Activated naive CD4-positive, alpha-beta T cell treated with anti-CD3 and anti-CD28 coated beads, Interleukin-2, amount 50 U/mL, for 72 hours (primary cell): ENCODE measurements around the gene LRRC39. TPM values are rescaled to one million over a fixed set of nuclear protein-coding genes. Genes with fewer than 3 reads are reported as not detected.
"Not testable (repeated sequence)": the region's sequence is repeated elsewhere in the genome, so short reads cannot be mapped to it uniquely, and the experiment has no call there.

Experiments used
- ATAC-seq, 2 donors: fragments of 150-1000 bp; cut with Tn5 transposase; 2 replicates each; pipeline ENCODE4 v1.10.0; 2021; ENCODE audit warnings: mild to moderate bottlenecking in 2 of 2, moderate library complexity in 2 of 2
- DNase-seq, 2 donors: peaks; one replicate each; pipeline ENCODE4 v3.0.0; 2021 to 2022; ENCODE audit warnings: low spot score in 2 of 2
- H3K27ac Mint-ChIP-seq, 2 donors: one replicate each; pipeline ENCODE4 v1.8.0; 2022; ENCODE audit warnings: mild to moderate bottlenecking in 2 of 2, mixed read lengths in 2 of 2
- H3K36me3 Mint-ChIP-seq, 2 donors: one replicate each; pipeline ENCODE4 v1.8.0; 2022; ENCODE audit warnings: mixed read lengths in 2 of 2
- H3K9me3 Mint-ChIP-seq, 2 donors: one replicate each; pipeline ENCODE4 v1.8.0; 2022; ENCODE audit warnings: mixed read lengths in 2 of 2
- total RNA-seq, 2 donors: library from RNA; stranded (reverse); gene quantifications; one replicate each; pipeline ENCODE4 v1.2.3, GENCODE V29; 2022

The LRRC39 gene
- total RNA-seq, result under 1 TPM; 0.32 to 0.70 TPM

GRCh38 chr1:100178091-100178490 lies at the start of gene LRRC39:
LRRC39 (minus strand) TSS chr1:100178256; CDS start chr1:100168516, 9,740 bp downstream.
- no peaks in the 10 kb centered on the region for H3K36me3 Mint-ChIP-seq
- no peak for ATAC-seq
- no peak for DNase-seq
- peaks cover 0 to 5% of the 10 kb centered on the region in 2 donors for H3K9me3 Mint-ChIP-seq
- no peak within 1 kb of the TSS for H3K27ac Mint-ChIP-seq

GRCh38 chr1:100222428-100222827 lies 44.4 kb upstream of the LRRC39 start:
- Mint-ChIP-seq H3K36me3 (peaks cover 0 to 13% of the 10 kb centered on the region in 2 donors), H3K27ac (no peak overlapping the region), H3K9me3 (no peaks in the 10 kb centered on the region)
- DNase-seq (no peak), ATAC-seq (no peak)

GRCh38 chr1:100219883-100220282 lies 41.8 kb upstream of the LRRC39 start:
- Mint-ChIP-seq H3K27ac (no peak overlapping the region), H3K9me3 (no peaks in the 10 kb centered on the region), H3K36me3 (peaks cover 0 to 13% of the 10 kb centered on the region in 2 donors)
- no peak for DNase-seq
- peak in 1 of 2 donors; percentile 39 for ATAC-seq

GRCh38 chr1:100219457-100219856 lies 41.4 kb upstream of the LRRC39 start:
- DNase-seq (no peak), ATAC-seq (no peak)
- H3K27ac Mint-ChIP-seq, result no peak overlapping the region
- peaks cover 0 to 13% of the 10 kb centered on the region in 2 donors for H3K36me3 Mint-ChIP-seq
- no peaks in the 10 kb centered on the region for H3K9me3 Mint-ChIP-seq

- DNase-seq (no peak), ATAC-seq (no peak)
- Mint-ChIP-seq H3K27ac (no peak overlapping the region), H3K36me3 (peaks cover 0 to 13% of the 10 kb centered on the region in 2 donors), H3K9me3 (no peaks in the 10 kb centered on the region)
Observed at GRCh38 chr1:100217834-100218233, 39.8 kb upstream of the LRRC39 start.

- no peak for DNase-seq
- ATAC-seq, result no peak
- H3K27ac Mint-ChIP-seq, result no peak overlapping the region
- H3K36me3 Mint-ChIP-seq, result peaks cover 5 to 13% of the 10 kb centered on the region in 2 donors
- H3K9me3 Mint-ChIP-seq, result no peaks in the 10 kb centered on the region
Observed at GRCh38 chr1:100215101-100215500, 37.0 kb upstream of the LRRC39 start.

- ATAC-seq (no peak), DNase-seq (no peak)
- peaks cover 5 to 6% of the 10 kb centered on the region in 2 donors for H3K36me3 Mint-ChIP-seq
- no peaks in the 10 kb centered on the region for H3K9me3 Mint-ChIP-seq
- H3K27ac Mint-ChIP-seq, result no peak overlapping the region
Observed at GRCh38 chr1:100213141-100213540, 35.1 kb upstream of the LRRC39 start.

GRCh38 chr1:100206301-100206700 lies 28.2 kb upstream of the LRRC39 start:
- H3K36me3 Mint-ChIP-seq, result peaks cover 33 to 43% of the 10 kb centered on the region in 2 donors
- DNase-seq, result no peak

GRCh38 chr1:100205593-100205992 lies 27.5 kb upstream of the LRRC39 start:
- not testable (repeated sequence) for H3K27ac Mint-ChIP-seq, DNase-seq, ATAC-seq
- Mint-ChIP-seq H3K36me3 (peaks cover 40 to 50% of the 10 kb centered on the region in 2 donors), H3K9me3 (peaks cover 0 to 10% of the 10 kb centered on the region in 2 donors)

More at GRCh38 chr1:100206301-100206700, 28.2 kb upstream of the LRRC39 start:
- H3K27ac Mint-ChIP-seq, result no peak overlapping the region
- no peak for ATAC-seq
- peaks cover 0 to 10% of the 10 kb centered on the region in 2 donors for H3K9me3 Mint-ChIP-seq

- H3K36me3 Mint-ChIP-seq, result peaks cover 42 to 52% of the 10 kb centered on the region in 2 donors
- ATAC-seq, result not testable (repeated sequence)
Observed at GRCh38 chr1:100205103-100205502, 27.0 kb upstream of the LRRC39 start.

GRCh38 chr1:100202703-100203102 lies 24.6 kb upstream of the LRRC39 start:
- H3K36me3 Mint-ChIP-seq, result peaks cover 42 to 52% of the 10 kb centered on the region in 2 donors
- not testable (repeated sequence) for DNase-seq, ATAC-seq, H3K27ac Mint-ChIP-seq
- peaks cover 0 to 10% of the 10 kb centered on the region in 2 donors for H3K9me3 Mint-ChIP-seq

More at GRCh38 chr1:100205103-100205502, 27.0 kb upstream of the LRRC39 start:
- H3K9me3 Mint-ChIP-seq, result peaks cover 0 to 10% of the 10 kb centered on the region in 2 donors
- not testable (repeated sequence) for H3K27ac Mint-ChIP-seq, DNase-seq

- H3K36me3 Mint-ChIP-seq, result peaks cover 34 to 50% of the 10 kb centered on the region in 2 donors
- not testable (repeated sequence) for ATAC-seq, H3K9me3 Mint-ChIP-seq, H3K27ac Mint-ChIP-seq, DNase-seq
Observed at GRCh38 chr1:100200060-100200459, 22.0 kb upstream of the LRRC39 start.

GRCh38 chr1:100198596-100198995 lies 20.5 kb upstream of the LRRC39 start:
- DNase-seq (no peak), ATAC-seq (no peak)
- H3K9me3 Mint-ChIP-seq, result no peaks in the 10 kb centered on the region
- H3K27ac Mint-ChIP-seq, result no peak overlapping the region
- peaks cover 24 to 35% of the 10 kb centered on the region in 2 donors for H3K36me3 Mint-ChIP-seq

GRCh38 chr1:100188617-100189016 lies 10.6 kb upstream of the LRRC39 start:
- Mint-ChIP-seq H3K27ac (no peak overlapping the region), H3K36me3 (no peaks in the 10 kb centered on the region), H3K9me3 (no peaks in the 10 kb centered on the region)
- DNase-seq (no peak), ATAC-seq (no peak)

GRCh38 chr1:100187912-100188311 lies 9.9 kb upstream of the LRRC39 start:
- Mint-ChIP-seq H3K27ac (no peak overlapping the region), H3K36me3 (no peaks in the 10 kb centered on the region), H3K9me3 (no peaks in the 10 kb centered on the region)
- DNase-seq, result no peak
- no peak for ATAC-seq

GRCh38 chr1:100184536-100184935 lies 6.5 kb upstream of the LRRC39 start:
- Mint-ChIP-seq H3K9me3 (peaks cover 0 to 5% of the 10 kb centered on the region in 2 donors), H3K36me3 (no peaks in the 10 kb centered on the region), H3K27ac (no peak overlapping the region)
- ATAC-seq, result no peak
- DNase-seq, result no peak

- Mint-ChIP-seq H3K27ac (no peak overlapping the region), H3K36me3 (no peaks in the 10 kb centered on the region), H3K9me3 (peaks cover 0 to 5% of the 10 kb centered on the region in 2 donors)
- DNase-seq (no peak), ATAC-seq (no peak)
Observed at GRCh38 chr1:100183370-100183769, 5.3 kb upstream of the LRRC39 start.

GRCh38 chr1:100177295-100178041 lies 588 bp downstream of the LRRC39 start:
- Mint-ChIP-seq H3K27ac (no peak overlapping the region), H3K9me3 (peaks cover 0 to under 1% of the 10 kb centered on the region in 2 donors), H3K36me3 (no peaks in the 10 kb centered on the region)
- ATAC-seq (no peak), DNase-seq (no peak)
